HepG2 (cell line): Measurements from ENCODE around the gene LAMA5. TPM values are rescaled to one million over a fixed set of nuclear protein-coding genes. Genes with fewer than 3 reads are reported as not detected.

ENCODE experiments used
- BORCS8-MEF2B ChIP-seq: sonication (generic); formaldehyde crosslinking; IDR thresholded peaks from 2 replicates; pipeline ENCODE4 v1.8.0; 2022; ENCODE audit warnings: mild to moderate bottlenecking, missing genetic modification reagents
- BRD4 ChIP-seq: sonication (generic); formaldehyde crosslinking; IDR thresholded peaks from 2 replicates; pipeline ENCODE4 v1.4.0; 2020; ENCODE audit warnings: missing genetic modification reagents
- CBFB ChIP-seq: sonication (generic); formaldehyde crosslinking; IDR thresholded peaks from 2 replicates; pipeline ENCODE4 v1.4.0; 2020; ENCODE audit warnings: missing genetic modification reagents
- EEA1 ChIP-seq: sonication (generic); formaldehyde crosslinking; IDR thresholded peaks from 2 replicates; pipeline ENCODE4 v1.5.1; 2020; ENCODE audit warnings: mild to moderate bottlenecking, missing genetic modification reagents, borderline replicate concordance
- HIVEP1 ChIP-seq: sonication (generic); formaldehyde crosslinking; IDR thresholded peaks from 2 replicates; pipeline ENCODE4 v1.4.0; 2020; ENCODE audit warnings: mild to moderate bottlenecking, missing genetic modification reagents
- IKZF4 ChIP-seq: sonication (generic); formaldehyde crosslinking; IDR thresholded peaks from 2 replicates; pipeline ENCODE4 v1.5.1; 2020; ENCODE audit warnings: borderline replicate concordance, mild to moderate bottlenecking, low read depth, missing genetic modification reagents; ENCODE audit errors: not compliant biosample characterization
- KDM5B ChIP-seq: sonication (generic); formaldehyde crosslinking; IDR thresholded peaks from 2 replicates; pipeline ENCODE4 v1.4.0; 2020; ENCODE audit warnings: missing genetic modification reagents, mild to moderate bottlenecking, borderline replicate concordance
- MIXL1 ChIP-seq: IDR thresholded peaks from 2 replicates; pipeline ENCODE4 v1.6.1; 2016
- MYNN ChIP-seq: sonication (generic); formaldehyde crosslinking; IDR thresholded peaks from 2 replicates; pipeline ENCODE4 v1.4.0; 2020; ENCODE audit warnings: mild to moderate bottlenecking, low read depth, missing genetic modification reagents
- NCOR1 ChIP-seq: fragments of 200-600 bp; sonication (generic); IDR thresholded peaks from 2 replicates; pipeline ENCODE4 v1.7.0; 2017; ENCODE audit warnings: antibody characterized with exemption, low read length, borderline replicate concordance
- NFATC3 ChIP-seq: sonication (generic); formaldehyde crosslinking; IDR thresholded peaks from 2 replicates; pipeline ENCODE4 v1.5.1; 2020; ENCODE audit warnings: mild to moderate bottlenecking, missing genetic modification reagents
- REPIN1 ChIP-seq: sonication (generic); formaldehyde crosslinking; IDR thresholded peaks from 2 replicates; pipeline ENCODE4 v1.8.0; 2022; ENCODE audit warnings: missing genetic modification reagents, low read depth, mild to moderate bottlenecking, borderline replicate concordance
- SOX5 ChIP-seq: IDR thresholded peaks from 2 replicates; pipeline ENCODE4 v1.6.1; 2016; ENCODE audit warnings: borderline replicate concordance
- THRA ChIP-seq: sonication (generic); formaldehyde crosslinking; IDR thresholded peaks from 2 replicates; pipeline ENCODE4 v1.4.0; 2020; ENCODE audit warnings: missing genetic modification reagents, borderline replicate concordance
- ZFY ChIP-seq: sonication (generic); formaldehyde crosslinking; IDR thresholded peaks from 2 replicates; pipeline ENCODE4 v1.4.0; 2020; ENCODE audit warnings: missing genetic modification reagents
- ZKSCAN5 ChIP-seq: sonication (generic); formaldehyde crosslinking; IDR thresholded peaks from 2 replicates; pipeline ENCODE4 v1.5.1; 2020; ENCODE audit warnings: mild to moderate bottlenecking, missing genetic modification reagents
- ZNF124 ChIP-seq: sonication (generic); formaldehyde crosslinking; IDR thresholded peaks from 2 replicates; pipeline ENCODE4 v1.4.0; 2020; ENCODE audit warnings: missing genetic modification reagents
- ZNF264 ChIP-seq: sonication (generic); formaldehyde crosslinking; IDR thresholded peaks from 2 replicates; pipeline ENCODE4 v1.4.0; 2020; ENCODE audit warnings: missing genetic modification reagents
- polyA plus RNA-seq, 8 experiments: library from polyadenylated mRNA; depleted of rRNA in 3 of 8; stranded (reverse) in 7 of 8; unstranded in 1 of 8; fragments of >200 nt; fragmentation: Illumina TruSeq in 4 of 8; extraction: Trizol in 4 of 8; gene quantifications; 2 replicates each; pipeline versions ENCODE4 v1.2.1 to v1.2.3, GENCODE V29; 2011 to 2016; ENCODE audit warnings: low read depth in 4 of 8, missing spikeins in 1 of 8, mixed read lengths in 1 of 8; ENCODE audit not compliant: insufficient read depth in 1 of 8
- total RNA-seq, 5 experiments: library from RNA; depleted of rRNA; stranded (reverse); fragments of >200 nt; fragmentation: Illumina TruSeq; extraction: Trizol; gene quantifications; 2 replicates each; pipeline ENCODE4 v1.2.3, GENCODE V29; 2016; ENCODE audit warnings: low read depth in 1 of 5
- TF ChIP-seq, protein P1 (sequence below): sonication (generic); formaldehyde crosslinking; IDR thresholded peaks from 2 replicates; pipeline ENCODE4 v1.4.0; 2020; ENCODE audit warnings: missing genetic modification reagents, borderline replicate concordance
- TF ChIP-seq, protein P2 (sequence below): sonication (generic); formaldehyde crosslinking; IDR thresholded peaks from 2 replicates; pipeline ENCODE4 v1.5.1; 2020; ENCODE audit warnings: mild to moderate bottlenecking, missing genetic modification reagents

The LAMA5 gene
- total and polyA plus RNA-seq, 2 of the 13 experiments (the other 11 are each of a cell fraction or from before 2014, with no cell fraction given): 21.0 to 44.7 TPM

DNA sequence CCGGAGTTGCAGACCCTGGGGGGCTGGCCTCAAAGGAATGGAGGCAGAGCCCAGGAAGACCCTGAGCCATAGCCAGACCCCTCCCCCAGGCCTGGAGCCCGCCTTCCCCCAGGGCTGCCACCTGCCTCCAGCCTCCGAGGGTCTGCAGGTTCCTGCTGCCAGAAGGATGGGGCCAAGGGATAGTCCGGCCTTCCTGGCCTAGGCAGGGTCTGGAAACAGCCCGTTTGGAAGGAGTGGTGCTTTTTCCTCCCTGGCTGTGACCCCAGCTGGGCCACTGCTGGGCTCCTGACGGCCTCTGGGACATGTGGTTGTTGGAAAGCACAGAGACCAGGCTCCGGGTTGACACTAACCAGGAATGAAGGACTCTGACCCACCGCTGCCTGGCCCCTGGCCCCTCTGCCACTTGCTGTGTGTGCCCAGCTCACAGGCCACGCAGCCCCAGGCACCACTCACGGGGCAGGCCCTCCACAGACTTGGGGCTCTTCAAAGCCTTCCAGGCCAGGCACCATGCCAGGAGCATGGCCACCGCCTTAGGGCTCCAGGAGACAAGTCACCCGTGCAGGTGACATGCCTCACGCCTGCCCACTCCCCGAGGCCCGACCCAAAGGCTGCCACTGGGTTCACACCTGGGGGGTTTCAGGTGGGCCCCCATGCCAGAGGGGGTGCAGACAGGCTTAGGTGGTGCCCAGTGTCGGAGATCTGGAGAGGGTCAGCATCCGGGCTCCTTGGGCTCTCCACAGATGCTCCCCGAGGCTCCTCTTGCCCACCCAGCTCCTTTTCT lies 3.9 kb upstream of the LAMA5 start (continued):
- TF ChIP-seq ZFY (peak; percentile 27), KDM5B (peak; percentile 69; the same call in 1 of the 2 replicates), NFATC3 (CRISPR knock-in tag) (0 out of 2 replicates have a peak, but pooled peaks have one; percentile 51), ZNF264 (peak; percentile 89), BORCS8-MEF2B (CRISPR knock-in tag) (peak; percentile 84; the same call in 1 of the 2 replicates), ZKSCAN5 (peak; percentile 59), ZNF124 (CRISPR knock-in tag) (0 out of 2 replicates have a peak, but pooled peaks have one; percentile 32), CBFB (CRISPR knock-in tag) (peak; percentile 52; the same call in 1 of the 2 replicates), MYNN (CRISPR knock-in tag) (no peak), BRD4 (CRISPR knock-in tag) (peak; percentile 9; the same call in 1 of the 2 replicates), NCOR1 (peak; percentile 73), REPIN1 (CRISPR knock-in tag) (peak; percentile 67; the same call in 1 of the 2 replicates), IKZF4 (CRISPR knock-in tag) (peak; percentile 26), MIXL1 (peak; percentile 61; the same call in 1 of the 2 replicates), SOX5 (peak; percentile 25; the same call in 1 of the 2 replicates), THRA (CRISPR knock-in tag) (peak; percentile 42; the same call in 1 of the 2 replicates), HIVEP1 (CRISPR knock-in tag) (peak; percentile 53), EEA1 (CRISPR knock-in tag) (peak; percentile 36; the same call in 1 of the 2 replicates)
- TF ChIP-seq, protein P1, sequence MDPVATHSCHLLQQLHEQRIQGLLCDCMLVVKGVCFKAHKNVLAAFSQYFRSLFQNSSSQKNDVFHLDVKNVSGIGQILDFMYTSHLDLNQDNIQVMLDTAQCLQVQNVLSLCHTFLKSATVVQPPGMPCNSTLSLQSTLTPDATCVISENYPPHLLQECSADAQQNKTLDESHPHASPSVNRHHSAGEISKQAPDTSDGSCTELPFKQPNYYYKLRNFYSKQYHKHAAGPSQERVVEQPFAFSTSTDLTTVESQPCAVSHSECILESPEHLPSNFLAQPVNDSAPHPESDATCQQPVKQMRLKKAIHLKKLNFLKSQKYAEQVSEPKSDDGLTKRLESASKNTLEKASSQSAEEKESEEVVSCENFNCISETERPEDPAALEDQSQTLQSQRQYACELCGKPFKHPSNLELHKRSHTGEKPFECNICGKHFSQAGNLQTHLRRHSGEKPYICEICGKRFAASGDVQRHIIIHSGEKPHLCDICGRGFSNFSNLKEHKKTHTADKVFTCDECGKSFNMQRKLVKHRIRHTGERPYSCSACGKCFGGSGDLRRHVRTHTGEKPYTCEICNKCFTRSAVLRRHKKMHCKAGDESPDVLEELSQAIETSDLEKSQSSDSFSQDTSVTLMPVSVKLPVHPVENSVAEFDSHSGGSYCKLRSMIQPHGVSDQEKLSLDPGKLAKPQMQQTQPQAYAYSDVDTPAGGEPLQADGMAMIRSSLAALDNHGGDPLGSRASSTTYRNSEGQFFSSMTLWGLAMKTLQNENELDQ (CRISPR knock-in tag): no peak
- TF ChIP-seq, protein P2, sequence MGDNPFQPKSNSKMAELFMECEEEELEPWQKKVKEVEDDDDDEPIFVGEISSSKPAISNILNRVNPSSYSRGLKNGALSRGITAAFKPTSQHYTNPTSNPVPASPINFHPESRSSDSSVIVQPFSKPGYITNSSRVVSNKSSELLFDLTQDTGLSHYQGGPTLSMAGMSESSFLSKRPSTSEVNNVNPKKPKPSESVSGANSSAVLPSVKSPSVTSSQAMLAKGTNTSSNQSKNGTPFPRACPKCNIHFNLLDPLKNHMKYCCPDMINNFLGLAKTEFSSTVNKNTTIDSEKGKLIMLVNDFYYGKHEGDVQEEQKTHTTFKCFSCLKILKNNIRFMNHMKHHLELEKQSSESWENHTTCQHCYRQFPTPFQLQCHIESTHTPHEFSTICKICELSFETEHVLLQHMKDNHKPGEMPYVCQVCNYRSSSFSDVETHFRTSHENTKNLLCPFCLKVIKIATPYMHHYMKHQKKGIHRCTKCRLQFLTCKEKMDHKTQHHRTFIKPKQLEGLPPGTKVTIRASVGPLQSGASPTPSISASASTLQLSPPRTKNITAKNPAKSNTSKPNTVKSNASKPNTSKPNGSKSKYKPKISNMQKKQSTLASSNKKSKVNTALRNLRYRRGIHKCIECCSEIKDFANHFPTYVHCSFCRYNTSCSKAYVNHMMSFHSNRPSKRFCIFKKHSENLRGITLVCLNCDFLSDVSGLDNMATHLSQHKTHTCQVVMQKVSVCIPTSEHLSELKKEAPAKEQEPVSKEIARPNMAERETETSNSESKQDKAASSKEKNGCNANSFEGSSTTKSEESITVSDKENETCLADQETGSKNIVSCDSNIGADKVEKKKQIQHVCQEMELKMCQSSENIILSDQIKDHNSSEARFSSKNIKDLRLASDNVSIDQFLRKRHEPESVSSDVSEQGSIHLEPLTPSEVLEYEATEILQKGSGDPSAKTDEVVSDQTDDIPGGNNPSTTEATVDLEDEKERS (CRISPR knock-in tag): peak; percentile 90; the same call in 1 of the 2 replicates
